NCI-H2081 (cell line): ENCODE results near the gene KDF1.
"Not testable (repeated sequence)": the region's sequence is repeated elsewhere in the genome, so short reads cannot be mapped to it uniquely, and the experiment has no call there.

ENCODE experiments used
- DNase-seq, 2 experiments: peaks; one replicate each; lab custom pipeline; 2025; lab: John Stamatoyannopoulos, UW

Gene KDF1

GRCh38 chr1:26994020-26994786, 33.9 kb upstream of the KDF1 start:
- no peak for DNase-seq

- DNase-seq, result peak; percentile 42 to 45
Measured at GRCh38 chr1:26993237-26994019, 33.2 kb upstream of the KDF1 start, which contains the start of gene TRNP1. TRNP1 (plus strand) TSS chr1:26993692; CDS start chr1:26993787, 95 bp downstream.

- DNase-seq, result no peak
Measured at GRCh38 chr1:26991310-26992116, 31.2 kb upstream of the KDF1 start.

GRCh38 chr1:26989403-26990109, 29.3 kb upstream of the KDF1 start:
- DNase-seq, result not testable (repeated sequence)

GRCh38 chr1:26986658-26987057, 26.4 kb upstream of the KDF1 start:
- no peak for DNase-seq

- DNase-seq, result no peak
Measured at GRCh38 chr1:26984291-26984690, 24.0 kb upstream of the KDF1 start.

- no peak for DNase-seq
Measured at GRCh38 chr1:26983863-26984262, 23.6 kb upstream of the KDF1 start.

GRCh38 chr1:26981146-26981846, 21.0 kb upstream of the KDF1 start:
- DNase-seq, result no peak

GRCh38 chr1:26978901-26979300, 18.6 kb upstream of the KDF1 start:
- no peak for DNase-seq

- no peak for DNase-seq
Measured at GRCh38 chr1:26976621-26977510, 16.6 kb upstream of the KDF1 start.

GRCh38 chr1:26972821-26973220, 12.6 kb upstream of the KDF1 start:
- no peak for DNase-seq

- DNase-seq, result no peak
Measured at GRCh38 chr1:26972390-26972789, 12.1 kb upstream of the KDF1 start.

- no peak for DNase-seq
Measured at GRCh38 chr1:26971590-26971989, 11.3 kb upstream of the KDF1 start.

GRCh38 chr1:26970810-26971209, 10.5 kb upstream of the KDF1 start:
- no peak for DNase-seq

GRCh38 chr1:26965628-26966027, 5.4 kb upstream of the KDF1 start:
- DNase-seq, result no peak

- DNase-seq, result no peak
Measured at GRCh38 chr1:26965213-26965612, 4.9 kb upstream of the KDF1 start.

GRCh38 chr1:26961826-26962225, 1.6 kb upstream of the KDF1 start:
- no peak for DNase-seq

- DNase-seq, result no peak
Measured at GRCh38 chr1:26960625-26960966, 328 bp upstream of the KDF1 start.

- DNase-seq, result no peak
Measured at GRCh38 chr1:26959270-26959669, 998 bp downstream of the KDF1 start.

GRCh38 chr1:26957306-26957705, 3.0 kb downstream of the KDF1 start:
- DNase-seq, result no peak
